IMR-90 (cell line): ENCODE measurements around the gene PPDPF.

Source experiments
- BHLHE40 ChIP-seq: fragments of 150-350 bp; IDR thresholded peaks from 2 replicates; pipeline ENCODE4 v1.6.1; 2016; ENCODE audit warnings: mild to moderate bottlenecking, low read depth, low read length
- CEBPB ChIP-seq: IDR thresholded peaks from 2 replicates; pipeline ENCODE4 v1.6.1; 2012; ENCODE audit warnings: low read depth, low read length, improper control_type of control experiment
- CHD1 ChIP-seq: IDR thresholded peaks from 2 replicates; pipeline ENCODE4 v1.6.1; 2012; ENCODE audit warnings: low read depth, low read length, improper control_type of control experiment
- FOS ChIP-seq: fragments of 150-350 bp; IDR thresholded peaks from 2 replicates; pipeline ENCODE4 v1.6.1; 2016; ENCODE audit warnings: low read depth, low read length
- MXI1 ChIP-seq: IDR thresholded peaks from 2 replicates; pipeline ENCODE4 v1.6.1; 2012; ENCODE audit warnings: low read depth, mild to moderate bottlenecking, low read length, moderate library complexity, borderline replicate concordance
- NFE2L2 ChIP-seq: fragments of 150-350 bp; IDR thresholded peaks from 2 replicates; pipeline ENCODE4 v1.6.1; 2016; ENCODE audit warnings: low read depth, mild to moderate bottlenecking, low read length
- POLR2A ChIP-seq: IDR thresholded peaks from 2 replicates; pipeline ENCODE4 v1.6.1; 2012; ENCODE audit warnings: mild to moderate bottlenecking, low read depth, low read length
- RAD21 ChIP-seq: IDR thresholded peaks from 2 replicates; pipeline ENCODE4 v1.6.1; 2012; ENCODE audit warnings: low read length, improper control_type of control experiment
- SMC3 ChIP-seq: fragments of 150-350 bp; IDR thresholded peaks from 2 replicates; pipeline ENCODE4 v1.6.1; 2016; ENCODE audit warnings: low read depth, mild to moderate bottlenecking, antibody characterized with exemption, low read length, moderate library complexity
- TF ChIP-seq, protein P1 (sequence below): conservative IDR thresholded peaks from 2 replicates; pipeline ENCODE4 v1.5.1; 2012; ENCODE audit warnings: mild to moderate bottlenecking, low read depth, low read length, improper control_type of control experiment
- TF ChIP-seq, protein P2 (sequence below): fragments of 150-350 bp; IDR thresholded peaks from 2 replicates; pipeline ENCODE4 v1.6.1; 2017; ENCODE audit warnings: mild to moderate bottlenecking, antibody characterized with exemption, low read length, low read depth

DNA sequence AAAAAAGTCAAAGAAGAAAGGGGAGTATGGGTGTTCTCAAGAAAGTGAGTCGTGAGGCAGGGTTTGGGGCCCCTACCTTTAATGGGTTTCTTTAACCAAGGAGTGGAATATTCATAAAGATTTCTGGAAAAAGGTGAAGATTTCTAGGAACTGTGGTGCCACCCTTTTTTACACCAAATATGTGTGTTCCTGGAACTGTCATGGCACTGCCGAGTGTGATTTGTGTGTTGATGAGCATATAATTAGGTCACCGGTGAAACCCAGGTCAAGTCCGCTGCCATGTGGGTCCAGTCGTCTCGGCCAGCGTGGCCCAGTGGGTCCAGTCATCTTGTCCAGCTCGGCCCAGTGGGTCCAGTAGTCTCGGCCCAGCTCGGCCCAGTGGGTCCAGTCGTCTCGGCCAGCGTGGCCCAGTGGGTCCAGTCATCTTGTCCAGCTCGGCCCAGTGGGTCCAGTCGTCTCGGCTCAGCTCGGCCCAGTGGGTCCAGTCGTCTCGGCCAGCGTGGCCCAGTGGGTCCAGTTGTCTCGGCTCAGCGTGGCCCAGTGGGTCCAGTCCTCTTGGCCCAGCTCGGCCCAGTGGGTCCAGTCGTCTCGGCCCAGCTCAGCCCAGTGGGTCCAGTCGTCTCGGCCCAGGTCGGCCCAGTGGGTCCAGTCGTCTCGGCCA lies 13.4 kb upstream of the PPDPF start:
- TF ChIP-seq, protein P1, sequence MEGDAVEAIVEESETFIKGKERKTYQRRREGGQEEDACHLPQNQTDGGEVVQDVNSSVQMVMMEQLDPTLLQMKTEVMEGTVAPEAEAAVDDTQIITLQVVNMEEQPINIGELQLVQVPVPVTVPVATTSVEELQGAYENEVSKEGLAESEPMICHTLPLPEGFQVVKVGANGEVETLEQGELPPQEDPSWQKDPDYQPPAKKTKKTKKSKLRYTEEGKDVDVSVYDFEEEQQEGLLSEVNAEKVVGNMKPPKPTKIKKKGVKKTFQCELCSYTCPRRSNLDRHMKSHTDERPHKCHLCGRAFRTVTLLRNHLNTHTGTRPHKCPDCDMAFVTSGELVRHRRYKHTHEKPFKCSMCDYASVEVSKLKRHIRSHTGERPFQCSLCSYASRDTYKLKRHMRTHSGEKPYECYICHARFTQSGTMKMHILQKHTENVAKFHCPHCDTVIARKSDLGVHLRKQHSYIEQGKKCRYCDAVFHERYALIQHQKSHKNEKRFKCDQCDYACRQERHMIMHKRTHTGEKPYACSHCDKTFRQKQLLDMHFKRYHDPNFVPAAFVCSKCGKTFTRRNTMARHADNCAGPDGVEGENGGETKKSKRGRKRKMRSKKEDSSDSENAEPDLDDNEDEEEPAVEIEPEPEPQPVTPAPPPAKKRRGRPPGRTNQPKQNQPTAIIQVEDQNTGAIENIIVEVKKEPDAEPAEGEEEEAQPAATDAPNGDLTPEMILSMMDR = no peak
- no peak for TF ChIP-seq FOS
- no peak for TF ChIP-seq POLR2A
- no peak for TF ChIP-seq MXI1
- no peak for TF ChIP-seq SMC3
- TF ChIP-seq RAD21 = no peak
- TF ChIP-seq, protein P2, sequence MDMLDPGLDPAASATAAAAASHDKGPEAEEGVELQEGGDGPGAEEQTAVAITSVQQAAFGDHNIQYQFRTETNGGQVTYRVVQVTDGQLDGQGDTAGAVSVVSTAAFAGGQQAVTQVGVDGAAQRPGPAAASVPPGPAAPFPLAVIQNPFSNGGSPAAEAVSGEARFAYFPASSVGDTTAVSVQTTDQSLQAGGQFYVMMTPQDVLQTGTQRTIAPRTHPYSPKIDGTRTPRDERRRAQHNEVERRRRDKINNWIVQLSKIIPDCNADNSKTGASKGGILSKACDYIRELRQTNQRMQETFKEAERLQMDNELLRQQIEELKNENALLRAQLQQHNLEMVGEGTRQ = no peak
- TF ChIP-seq CEBPB = no peak
- no peak for TF ChIP-seq NFE2L2
- no peak for TF ChIP-seq CHD1
- no peak for TF ChIP-seq BHLHE40
